ENCODE results near the gene SARNP.

SARNP gene

GRCh38 chr12:55721601-55722213 lies 95.8 kb downstream of the SARNP start:
- no peak for DNase-seq

- DNase-seq: no peak
Observed at GRCh38 chr12:55720894-55721444, 96.6 kb downstream of the SARNP start.

- no peak for DNase-seq
Observed at GRCh38 chr12:55720071-55720564, 97.4 kb downstream of the SARNP start, which contains the start of gene RDH5. Gene RDH5 (plus strand): TSS chr12:55720393. CDS start chr12:55721185, 792 bp downstream.

- no peak for DNase-seq
Observed at GRCh38 chr12:55719371-55719770, 98.2 kb downstream of the SARNP start.

- DNase-seq: no peak
Observed at GRCh38 chr12:55718624-55719275, 98.8 kb downstream of the SARNP start.

GRCh38 chr12:55718015-55718414 lies 99.5 kb downstream of the SARNP start:
- no peak for DNase-seq

- DNase-seq: no peak
Observed at GRCh38 chr12:55717011-55718007, 100.2 kb downstream of the SARNP start.

GRCh38 chr12:55716582-55716957 lies 101.0 kb downstream of the SARNP start:
- DNase-seq: no peak

- DNase-seq: peak; percentile 91
Observed at GRCh38 chr12:55715833-55716581, 101.5 kb downstream of the SARNP start, which contains the start of gene BLOC1S1. Gene BLOC1S1 (plus strand): TSS chr12:55716046. CDS start chr12:55716052, 6 bp downstream.

- no peak for DNase-seq
Observed at GRCh38 chr12:55715169-55715764, 102.3 kb downstream of the SARNP start.

- no peak for DNase-seq
Observed at GRCh38 chr12:55713721-55714120, 103.8 kb downstream of the SARNP start.

- DNase-seq: no peak
Observed at GRCh38 chr12:55712700-55713415, 104.7 kb downstream of the SARNP start.

- DNase-seq: no peak
Observed at GRCh38 chr12:55711786-55712553, 105.6 kb downstream of the SARNP start.

GRCh38 chr12:55708695-55709233 lies 108.8 kb downstream of the SARNP start:
- DNase-seq: no peak

- peak; percentile 68 for DNase-seq
Observed at GRCh38 chr12:55707841-55708694, 109.5 kb downstream of the SARNP start, which contains the start of gene ITGA7. Gene ITGA7 (minus strand): TSS chr12:55707904. CDS start chr12:55707682, 222 bp downstream.
